HG03066 (cell line): Measurements from ENCODE around the gene TENM4.
A peak's percentile ranks its signal among the peaks of the same experiment; 100 is the strongest.

Source experiments
- ATAC-seq: cut with Tn5 transposase; IDR thresholded peaks from one replicate; pipeline ENCODE4 v1.9.1; 2021; ENCODE audit warnings: low read depth; ENCODE audit not compliant: unreplicated experiment

Gene TENM4

GRCh38 chr11:79100093-79100910 is 340.5 kb downstream of the TENM4 start:
- peak; percentile 93 for ATAC-seq

GRCh38 chr11:79098146-79098545 is 342.7 kb downstream of the TENM4 start:
- no peak for ATAC-seq

- ATAC-seq, result no peak
These were observed 343.5 kb downstream of the TENM4 start for GRCh38 chr11:79097246-79097875.

GRCh38 chr11:79095424-79095823 is 345.4 kb downstream of the TENM4 start:
- no peak for ATAC-seq

- no peak for ATAC-seq
These were observed 346.2 kb downstream of the TENM4 start for GRCh38 chr11:79094616-79095015.

- no peak for ATAC-seq
These were observed 348.0 kb downstream of the TENM4 start for GRCh38 chr11:79092791-79093353.

- ATAC-seq, result no peak
These were observed 350.6 kb downstream of the TENM4 start for GRCh38 chr11:79090191-79090705.

- ATAC-seq, result no peak
These were observed 351.2 kb downstream of the TENM4 start for GRCh38 chr11:79089601-79090000.

GRCh38 chr11:79088967-79089366 is 351.9 kb downstream of the TENM4 start:
- ATAC-seq, result no peak

- ATAC-seq, result no peak
These were observed 352.9 kb downstream of the TENM4 start for GRCh38 chr11:79087961-79088318.

GRCh38 chr11:79087238-79087960 is 353.4 kb downstream of the TENM4 start:
- no peak for ATAC-seq

- ATAC-seq, result no peak
These were observed 354.8 kb downstream of the TENM4 start for GRCh38 chr11:79086056-79086455.

GRCh38 chr11:79084382-79084781 is 356.4 kb downstream of the TENM4 start:
- ATAC-seq, result no peak

GRCh38 chr11:79083352-79083751 is 357.5 kb downstream of the TENM4 start:
- ATAC-seq, result no peak

GRCh38 chr11:79082907-79083306 is 357.9 kb downstream of the TENM4 start:
- ATAC-seq, result no peak

- no peak for ATAC-seq
These were observed 358.6 kb downstream of the TENM4 start for GRCh38 chr11:79082280-79082679.

GRCh38 chr11:79081471-79082031 is 359.3 kb downstream of the TENM4 start:
- ATAC-seq, result no peak

GRCh38 chr11:79080551-79080950 is 360.3 kb downstream of the TENM4 start:
- ATAC-seq, result no peak

- no peak for ATAC-seq
These were observed 361.8 kb downstream of the TENM4 start for GRCh38 chr11:79078999-79079398.

- ATAC-seq, result no peak
These were observed 362.4 kb downstream of the TENM4 start for GRCh38 chr11:79078456-79078855.
